TTC549 (cell line): ENCODE measurements around the gene MIA2.
"Not testable (repeated sequence)": the region's sequence is repeated elsewhere in the genome, so short reads cannot be mapped to it uniquely, and the experiment has no call there.

Source experiments
- FAIRE-seq: peaks from 2 replicates; lab custom pipeline; 2012; peaks lifted over from hg19 to GRCh38; lab: Jason Lieb, UNC

The MIA2 gene

GRCh38 chr14:39233680-39234326 lies at the start of gene MIA2:
Gene MIA2, plus strand, starts transcription at chr14:39233915. Its CDS starts 200 bp downstream, at chr14:39234115.
- FAIRE-seq = no peak

- FAIRE-seq = no peak
Measured at GRCh38 chr14:39184628-39185255, 49.0 kb upstream of the MIA2 start.

- FAIRE-seq = no peak
Measured at GRCh38 chr14:39185256-39186049, 48.3 kb upstream of the MIA2 start.

- no peak for FAIRE-seq
Measured at GRCh38 chr14:39186941-39187525, 46.7 kb upstream of the MIA2 start.

GRCh38 chr14:39203659-39204606 lies 29.8 kb upstream of the MIA2 start:
- no peak for FAIRE-seq

- FAIRE-seq = not testable (repeated sequence)
Measured at GRCh38 chr14:39207430-39207829, 26.3 kb upstream of the MIA2 start.

- no peak for FAIRE-seq
Measured at GRCh38 chr14:39211109-39211741, 22.5 kb upstream of the MIA2 start.

GRCh38 chr14:39212034-39212433 lies 21.7 kb upstream of the MIA2 start:
- FAIRE-seq = no peak

- FAIRE-seq = no peak
Measured at GRCh38 chr14:39212693-39213092, 21.0 kb upstream of the MIA2 start.

GRCh38 chr14:39217214-39217879 lies 16.4 kb upstream of the MIA2 start:
- FAIRE-seq = no peak

GRCh38 chr14:39218171-39218769 lies 15.4 kb upstream of the MIA2 start:
- no peak for FAIRE-seq

- no peak for FAIRE-seq
Measured at GRCh38 chr14:39219075-39219499, 14.6 kb upstream of the MIA2 start.

- not testable (repeated sequence) for FAIRE-seq
Measured at GRCh38 chr14:39220473-39220872, 13.2 kb upstream of the MIA2 start.

- no peak for FAIRE-seq
Measured at GRCh38 chr14:39228044-39228443, 5.7 kb upstream of the MIA2 start.

GRCh38 chr14:39228509-39229221 lies 5.0 kb upstream of the MIA2 start:
- no peak for FAIRE-seq

- FAIRE-seq = no peak
Measured at GRCh38 chr14:39229222-39229543, 4.5 kb upstream of the MIA2 start.

- FAIRE-seq = no peak
Measured at GRCh38 chr14:39229601-39230110, 4.1 kb upstream of the MIA2 start.

GRCh38 chr14:39230416-39231035 lies 3.2 kb upstream of the MIA2 start:
- no peak for FAIRE-seq
